Measurements from ENCODE around the gene LHFPL3.

DNA sequence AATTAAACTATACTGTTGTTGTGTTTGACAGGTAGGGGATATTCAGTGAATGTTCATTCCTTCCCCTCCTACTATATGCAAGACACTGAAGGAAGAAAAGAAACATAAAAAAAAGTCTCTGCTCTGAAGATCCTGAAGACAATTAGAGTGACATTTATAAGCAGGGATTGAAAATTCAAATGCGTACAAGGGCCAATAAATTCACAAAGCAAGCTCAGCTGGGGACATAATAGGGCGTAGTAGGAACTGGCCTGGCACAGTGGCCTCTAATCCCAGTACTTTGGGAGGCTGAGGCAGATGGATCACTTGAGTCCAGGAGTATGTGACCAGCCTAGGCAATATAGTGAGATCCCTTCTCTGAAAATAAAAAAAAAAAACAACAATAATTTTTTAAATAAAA lies 580.7 kb downstream of the LHFPL3 start:
- no peak for TF ChIP-seq CTCF (conservative IDR thresholded peaks at IDR 0.05; ENCODE audit: low read depth in 2 of 2)
- no peak for TF ChIP-seq JUNB (IDR thresholded peaks at IDR 0.05; ENCODE audit: unreplicated experiment)
- no peak for TF ChIP-seq POLR2AphosphoS5 (IDR thresholded peaks at IDR 0.05; ENCODE audit: low read depth)
